Hepatocyte (in vitro differentiated cells): Measurements from ENCODE around the gene GP5. TPM values are rescaled to one million over a fixed set of nuclear protein-coding genes. Genes with fewer than 3 reads are reported as not detected.

ENCODE experiments used
- DNase-seq: peaks from one replicate; pipeline ENCODE4 v3.0.0-alpha.2; 2016; ENCODE audit warnings: low spot score
- H2AFZ ChIP-seq: fragments of 200-600 bp; sonication (generic); 2 replicates; pipeline ENCODE4 v1.6.0; 2016; ENCODE audit warnings: antibody characterized with exemption, mild to moderate bottlenecking
- H3K27ac ChIP-seq: fragments of 200-600 bp; sonication (generic); 2 replicates; pipeline ENCODE4 v1.5.1; 2016; ENCODE audit warnings: mild to moderate bottlenecking
- H3K27me3 ChIP-seq: fragments of 200-600 bp; sonication (generic); 2 replicates; pipeline ENCODE4 v1.6.1; 2016
- H3K36me3 ChIP-seq: fragments of 200-600 bp; sonication (generic); replicated peaks from 2 replicates; pipeline ENCODE4 v1.5.1; 2016; ENCODE audit warnings: low read depth; ENCODE audit not compliant: insufficient read depth
- H3K4me1 ChIP-seq: fragments of 200-600 bp; sonication (generic); 2 replicates; pipeline ENCODE4 v1.5.1; 2016; ENCODE audit warnings: mild to moderate bottlenecking, moderate library complexity; ENCODE audit not compliant: insufficient read depth
- H3K4me2 ChIP-seq: fragments of 200-600 bp; sonication (generic); 2 replicates; pipeline ENCODE4 v1.6.0; 2016
- H3K4me3 ChIP-seq: fragments of 200-600 bp; sonication (generic); 2 replicates; pipeline ENCODE4 v1.5.1; 2016; ENCODE audit warnings: mild to moderate bottlenecking
- H3K79me2 ChIP-seq: fragments of 200-600 bp; sonication (generic); 2 replicates; pipeline ENCODE4 v1.6.0; 2017; ENCODE audit warnings: mild to moderate bottlenecking
- H3K9me2 ChIP-seq: fragments of 200-600 bp; sonication (generic); replicated peaks from 2 replicates; pipeline ENCODE4 v1.6.0; 2017; ENCODE audit warnings: mild to moderate bottlenecking; ENCODE audit not compliant: insufficient read depth
- H3K9me3 ChIP-seq: fragments of 200-600 bp; sonication (generic); 2 replicates; pipeline ENCODE4 v1.5.1; 2016; ENCODE audit warnings: low read depth, mild to moderate bottlenecking
- H4K20me1 ChIP-seq: fragments of 200-600 bp; sonication (generic); 2 replicates; pipeline ENCODE4 v1.6.0; 2016; ENCODE audit warnings: mild to moderate bottlenecking; ENCODE audit not compliant: insufficient read depth, poor library complexity, severe bottlenecking
- CTCF ChIP-seq: fragments of 200-600 bp; sonication (generic); IDR thresholded peaks from 2 replicates; pipeline ENCODE4 v1.5.1; 2016; ENCODE audit warnings: antibody characterized with exemption, mild to moderate bottlenecking; ENCODE audit not compliant: poor library complexity
- EZH2 ChIP-seq: fragments of 200-600 bp; sonication (generic); IDR thresholded peaks from 2 replicates; pipeline ENCODE4 v1.6.1; 2016; ENCODE audit warnings: antibody characterized with exemption, mild to moderate bottlenecking, borderline replicate concordance
- EZH2phosphoT487 ChIP-seq: fragments of 200-600 bp; sonication (generic); IDR thresholded peaks from one replicate; pipeline ENCODE4 v1.6.1; 2018; ENCODE audit warnings: antibody characterized with exemption, mild to moderate bottlenecking, low read depth, moderate library complexity; ENCODE audit not compliant: unreplicated experiment, severe bottlenecking
- WGBS: methylation state at CpG from one replicate; pipeline ENCODE4 v1.1.6; 2016; ENCODE audit warnings: low lambda C conversion rate; ENCODE audit errors: missing lambda C conversion rate; 5-methylcytosine and 5-hydroxymethylcytosine counted together
- polyA plus RNA-seq: library from polyadenylated mRNA; unstranded; fragments of >200 nt; fragmentation: Nextera tagmentation; extraction: Ambion mirVana; gene quantifications from 2 replicates; pipeline ENCODE4 v1.2.1, GENCODE V29; 2016
- total RNA-seq: library from RNA; depleted of rRNA; stranded (reverse); fragments of >200 nt; gene quantifications from 2 replicates; pipeline ENCODE4 v1.2.3, GENCODE V29; 2014

Gene GP5
- total and polyA plus RNA-seq, 2 experiments from 2014 or later: 0.27 TPM; not detected in 1

- no peaks in the 10 kb centered on the region for H3K27me3 ChIP-seq
- no peak overlapping the region for H3K4me2 ChIP-seq
- H3K36me3 ChIP-seq: no peaks in the 10 kb centered on the region
- H3K27ac ChIP-seq: no peak overlapping the region
- H3K9me2 ChIP-seq: no peaks in the 10 kb centered on the region
- H2AFZ ChIP-seq: no peak overlapping the region
- DNase-seq: no peak
- TF ChIP-seq EZH2 (no peak), CTCF (no peak), EZH2phosphoT487 (no peak)
- no peaks in the 10 kb centered on the region for H3K79me2 ChIP-seq
- no peaks in the 10 kb centered on the region for H3K9me3 ChIP-seq
- H3K4me1 ChIP-seq: peaks cover 5% of the 10 kb centered on the region
- no peaks in the 10 kb centered on the region for H4K20me1 ChIP-seq
- no peak overlapping the region for H3K4me3 ChIP-seq
Observed at GRCh38 chr3:194390835-194391234, 8.2 kb downstream of the GP5 start.

DNA sequence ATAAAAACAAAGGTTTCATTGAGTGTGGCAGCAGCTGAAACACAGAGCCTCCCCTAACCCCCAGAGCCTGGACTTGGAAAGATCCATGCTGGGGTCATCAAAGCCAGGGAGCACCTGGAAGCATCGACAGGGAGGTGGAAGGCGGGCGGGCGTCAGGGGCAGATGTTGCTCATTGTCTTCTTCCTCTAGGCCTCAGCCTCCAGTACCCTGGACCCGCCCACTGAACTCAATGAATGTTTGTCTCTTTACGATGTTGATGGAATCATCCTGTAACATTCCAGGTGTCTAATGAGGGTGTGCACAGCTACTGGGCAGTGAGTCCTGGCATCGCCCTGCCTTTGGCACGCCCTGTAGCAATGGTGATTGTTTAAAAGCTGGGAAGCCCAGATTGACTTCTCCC lies 9.8 kb downstream of the GP5 start:
- DNase-seq: no peak
- no peaks in the 10 kb centered on the region for H3K9me3 ChIP-seq
- H3K4me2 ChIP-seq: no peak overlapping the region
- TF ChIP-seq EZH2phosphoT487 (no peak), CTCF (no peak), EZH2 (no peak)
- H3K36me3 ChIP-seq: no peaks in the 10 kb centered on the region
- no peaks in the 10 kb centered on the region for H3K9me2 ChIP-seq
- no peak overlapping the region for H3K4me3 ChIP-seq
- H3K27ac ChIP-seq: no peak overlapping the region
- WGBS: 96% methylated on average over 8 of the region's 8 CpGs
- no peaks in the 10 kb centered on the region for H3K79me2 ChIP-seq
- H3K27me3 ChIP-seq: no peaks in the 10 kb centered on the region
- no peaks in the 10 kb centered on the region for H3K4me1 ChIP-seq
- H2AFZ ChIP-seq: no peak overlapping the region
- H4K20me1 ChIP-seq: no peaks in the 10 kb centered on the region

DNA sequence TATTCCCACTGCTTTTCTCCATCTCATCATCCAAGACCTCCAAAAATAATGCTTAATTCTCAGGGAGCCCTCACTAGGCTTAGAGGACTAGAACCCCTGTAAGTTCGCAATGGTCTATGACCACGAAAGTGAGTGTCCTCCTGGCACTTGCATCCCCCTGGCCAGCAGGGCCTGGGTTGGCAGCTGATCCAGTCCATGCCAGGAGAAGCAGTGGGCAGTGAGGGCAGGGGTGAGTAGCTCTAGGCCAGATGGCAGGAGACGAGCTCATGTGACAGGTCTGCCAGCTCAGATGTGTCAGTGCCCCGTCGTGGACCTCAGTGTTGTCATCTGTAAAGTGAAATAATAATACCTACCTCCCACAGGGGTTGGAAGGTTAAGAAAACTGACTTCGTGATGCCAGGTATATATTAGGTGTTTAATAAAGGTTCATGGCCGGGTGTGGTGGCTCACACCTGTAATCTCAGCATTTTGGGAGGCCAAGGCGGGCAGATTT lies 11.1 kb downstream of the GP5 start:
- DNase-seq: no peak
- no peaks in the 10 kb centered on the region for H4K20me1 ChIP-seq
- H3K4me3 ChIP-seq: no peak overlapping the region
- H3K4me1 ChIP-seq: no peaks in the 10 kb centered on the region
- no peak overlapping the region for H3K4me2 ChIP-seq
- H3K9me3 ChIP-seq: no peaks in the 10 kb centered on the region
- H3K79me2 ChIP-seq: no peaks in the 10 kb centered on the region
- H3K27ac ChIP-seq: no peak overlapping the region
- 97% methylated on average over 8 of the region's 8 CpGs for WGBS
- H3K27me3 ChIP-seq: no peaks in the 10 kb centered on the region
- TF ChIP-seq EZH2 (no peak), EZH2phosphoT487 (no peak), CTCF (no peak)
- H2AFZ ChIP-seq: no peak overlapping the region
- H3K9me2 ChIP-seq: no peaks in the 10 kb centered on the region
- H3K36me3 ChIP-seq: no peaks in the 10 kb centered on the region

DNA sequence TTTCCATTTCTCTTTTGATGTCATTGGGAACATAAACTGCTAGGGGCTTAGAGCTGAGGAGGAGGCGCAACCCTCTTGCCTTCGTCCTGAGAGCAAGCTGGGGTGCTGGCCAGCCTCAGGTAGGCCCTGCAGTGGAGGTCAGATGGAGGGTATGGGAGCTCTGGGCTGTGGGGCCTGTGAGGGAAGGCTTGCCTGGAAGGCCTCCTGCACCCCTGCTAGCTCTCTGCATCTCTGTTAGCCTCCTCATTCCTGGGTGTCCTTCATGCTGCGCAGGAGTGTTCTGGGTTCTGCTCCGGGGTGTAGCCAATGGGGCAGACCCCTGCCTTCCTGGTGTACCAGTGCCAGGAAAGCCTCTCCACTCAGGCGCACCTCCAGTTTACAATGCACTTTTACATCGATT lies 11.8 kb downstream of the GP5 start:
- 99% methylated on average over 6 of the region's 6 CpGs for WGBS
- Histone ChIP-seq H3K4me1 (no peaks in the 10 kb centered on the region), H3K4me2 (no peak overlapping the region), H3K9me3 (no peaks in the 10 kb centered on the region), H4K20me1 (no peaks in the 10 kb centered on the region), H3K4me3 (no peak overlapping the region), H3K27ac (no peak overlapping the region), H3K27me3 (no peaks in the 10 kb centered on the region), H3K9me2 (no peaks in the 10 kb centered on the region), H3K79me2 (no peaks in the 10 kb centered on the region), H2AFZ (no peak overlapping the region), H3K36me3 (no peaks in the 10 kb centered on the region)
- no peak for DNase-seq
- no peak for TF ChIP-seq EZH2phosphoT487
